Parathyroid adenoma (tissue), 2 donors: ENCODE results near the gene SERPINE3.

ENCODE experiments used
- H2AFZ ChIP-seq: fragments of 300-600 bp; sonication (generic); one replicate; pipeline ENCODE4 v1.7.0; 2017; ENCODE audit warnings: antibody characterized with exemption, mild to moderate bottlenecking
- H3K27ac ChIP-seq: fragments of 300-600 bp; sonication (generic); one replicate; pipeline ENCODE4 v1.7.0; 2017
- H3K27me3 ChIP-seq: fragments of 300-600 bp; sonication (generic); one replicate; pipeline ENCODE4 v1.7.0; 2017; ENCODE audit warnings: low read length; ENCODE audit not compliant: control insufficient read depth, insufficient read depth
- H3K36me3 ChIP-seq: fragments of 300-600 bp; sonication (generic); one replicate; pipeline ENCODE4 v1.7.0; 2017; ENCODE audit warnings: low read length; ENCODE audit not compliant: control insufficient read depth, insufficient read depth
- H3K4me1 ChIP-seq: fragments of 300-600 bp; sonication (generic); one replicate; pipeline ENCODE4 v1.7.0; 2017; ENCODE audit warnings: control low read depth
- H3K4me2 ChIP-seq: fragments of 300-600 bp; sonication (generic); one replicate; pipeline ENCODE4 v1.7.0; 2017; ENCODE audit warnings: low read length
- H3K4me3 ChIP-seq: fragments of 300-600 bp; sonication (generic); one replicate; pipeline ENCODE4 v1.7.0; 2017; ENCODE audit warnings: low read depth, low read length
- H3K79me2 ChIP-seq: fragments of 300-600 bp; sonication (generic); one replicate; pipeline ENCODE4 v1.7.0; 2017; ENCODE audit warnings: control low read depth
- H3K9ac ChIP-seq: fragments of 300-600 bp; sonication (generic); one replicate; pipeline ENCODE4 v1.7.0; 2017; ENCODE audit warnings: mild to moderate bottlenecking
- H3K9me3 ChIP-seq: fragments of 300-600 bp; sonication (generic); one replicate; pipeline ENCODE4 v1.7.0; 2017; ENCODE audit warnings: low read length; ENCODE audit not compliant: control insufficient read depth
- TF ChIP-seq, protein P1 (sequence below): fragments of 300-600 bp; sonication (generic); IDR thresholded peaks from one replicate; pipeline ENCODE4 v1.7.0; 2017; ENCODE audit warnings: antibody characterized with exemption, mild to moderate bottlenecking
- donor health status: primary hyperparathyroidism.

SERPINE3 gene

DNA sequence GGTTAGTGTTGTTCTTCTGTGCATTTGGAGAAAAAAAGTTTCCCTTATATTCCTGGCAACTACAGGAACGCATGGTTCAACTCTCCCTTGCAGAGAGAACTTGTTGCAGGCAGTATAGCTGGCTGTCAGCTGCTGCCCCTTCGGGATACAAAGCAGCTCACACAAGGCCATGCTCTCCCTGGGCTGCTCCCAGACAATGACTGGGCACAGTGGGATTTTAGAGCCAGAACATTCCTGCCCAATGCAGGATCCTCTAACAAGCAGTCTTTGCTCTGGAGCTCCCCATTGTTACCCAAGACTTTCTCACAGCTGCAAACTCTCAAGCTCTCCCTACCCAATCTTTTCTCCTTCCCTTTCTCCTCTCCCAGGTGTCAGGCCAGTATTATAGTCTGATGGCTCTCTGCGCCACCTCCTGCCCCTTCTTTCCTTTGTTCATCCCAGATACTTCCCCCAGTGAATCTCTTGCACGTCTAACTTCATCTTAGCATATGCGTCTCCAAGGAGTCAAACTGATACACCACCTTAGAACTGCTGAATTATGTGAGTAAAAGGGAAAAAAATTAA is 27.5 kb upstream of the SERPINE3 start:
- Histone ChIP-seq H2AFZ (no peak overlapping the region), H3K27me3 (no peaks in the 10 kb centered on the region), H3K9ac (no peak overlapping the region), H3K4me3 (no peak overlapping the region), H3K9me3 (no peaks in the 10 kb centered on the region), H3K36me3 (no peaks in the 10 kb centered on the region), H3K4me2 (no peak overlapping the region), H3K79me2 (no peaks in the 10 kb centered on the region), H3K4me1 (no peaks in the 10 kb centered on the region), H3K27ac (no peak overlapping the region)
- TF ChIP-seq, protein P1, sequence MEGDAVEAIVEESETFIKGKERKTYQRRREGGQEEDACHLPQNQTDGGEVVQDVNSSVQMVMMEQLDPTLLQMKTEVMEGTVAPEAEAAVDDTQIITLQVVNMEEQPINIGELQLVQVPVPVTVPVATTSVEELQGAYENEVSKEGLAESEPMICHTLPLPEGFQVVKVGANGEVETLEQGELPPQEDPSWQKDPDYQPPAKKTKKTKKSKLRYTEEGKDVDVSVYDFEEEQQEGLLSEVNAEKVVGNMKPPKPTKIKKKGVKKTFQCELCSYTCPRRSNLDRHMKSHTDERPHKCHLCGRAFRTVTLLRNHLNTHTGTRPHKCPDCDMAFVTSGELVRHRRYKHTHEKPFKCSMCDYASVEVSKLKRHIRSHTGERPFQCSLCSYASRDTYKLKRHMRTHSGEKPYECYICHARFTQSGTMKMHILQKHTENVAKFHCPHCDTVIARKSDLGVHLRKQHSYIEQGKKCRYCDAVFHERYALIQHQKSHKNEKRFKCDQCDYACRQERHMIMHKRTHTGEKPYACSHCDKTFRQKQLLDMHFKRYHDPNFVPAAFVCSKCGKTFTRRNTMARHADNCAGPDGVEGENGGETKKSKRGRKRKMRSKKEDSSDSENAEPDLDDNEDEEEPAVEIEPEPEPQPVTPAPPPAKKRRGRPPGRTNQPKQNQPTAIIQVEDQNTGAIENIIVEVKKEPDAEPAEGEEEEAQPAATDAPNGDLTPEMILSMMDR = no peak

DNA sequence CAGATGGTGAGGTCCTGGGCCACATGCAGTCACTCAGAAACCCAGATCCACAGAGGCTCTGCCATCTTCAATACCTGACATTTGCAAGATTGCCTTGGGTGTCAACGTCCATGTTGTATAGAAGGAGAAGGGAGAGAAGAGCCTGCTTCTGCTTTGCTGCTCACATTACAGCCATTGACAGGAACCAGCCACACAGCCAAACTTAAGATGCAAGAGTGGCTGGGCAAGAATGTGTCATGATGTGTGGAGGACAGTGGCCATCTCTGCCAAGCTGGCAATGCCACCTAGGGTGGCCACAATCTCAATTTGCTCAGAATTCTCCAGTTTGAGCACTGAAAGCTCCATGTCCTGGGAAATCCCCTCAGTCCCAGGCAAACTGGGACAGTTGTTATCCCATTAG is 25.9 kb upstream of the SERPINE3 start:
- no peak overlapping the region for H3K27ac ChIP-seq

DNA sequence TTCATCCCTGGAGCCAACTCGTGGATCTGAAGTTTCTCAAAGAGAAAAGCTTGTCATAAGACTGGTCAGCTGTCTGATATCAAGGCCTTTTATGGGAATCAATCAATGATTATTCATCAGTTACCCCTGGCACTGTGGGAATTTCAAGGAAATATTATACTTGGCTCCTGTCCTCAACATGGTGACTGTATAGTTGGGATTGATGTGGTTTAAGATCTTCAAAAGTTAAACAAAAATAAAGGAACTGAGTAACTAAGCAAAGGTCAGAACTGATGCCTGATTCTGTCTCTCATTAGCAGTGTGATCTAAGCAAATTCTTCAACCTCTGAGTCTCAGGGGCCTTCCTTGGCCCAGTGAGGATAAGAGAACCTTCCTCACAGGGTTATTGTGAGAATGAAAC is 22.2 kb upstream of the SERPINE3 start:
- no peak overlapping the region for H2AFZ ChIP-seq
- H3K4me3 ChIP-seq = no peak overlapping the region
- no peak overlapping the region for H3K4me2 ChIP-seq
- no peaks in the 10 kb centered on the region for H3K36me3 ChIP-seq
- H3K9me3 ChIP-seq = no peaks in the 10 kb centered on the region
- peaks cover 2% of the 10 kb centered on the region for H3K4me1 ChIP-seq
- no peaks in the 10 kb centered on the region for H3K79me2 ChIP-seq
- no peak overlapping the region for H3K27ac ChIP-seq
- no peaks in the 10 kb centered on the region for H3K27me3 ChIP-seq
- TF ChIP-seq, protein P1 = no peak
- no peak overlapping the region for H3K9ac ChIP-seq

More for the DNA sequence above, 25.9 kb upstream of the SERPINE3 start:
- no peaks in the 10 kb centered on the region for H3K4me1 ChIP-seq
- TF ChIP-seq, protein P1 = no peak
- H3K9me3 ChIP-seq = no peaks in the 10 kb centered on the region
- no peak overlapping the region for H3K4me3 ChIP-seq
- no peak overlapping the region for H3K4me2 ChIP-seq
- H3K27me3 ChIP-seq = no peaks in the 10 kb centered on the region
- H3K9ac ChIP-seq = no peak overlapping the region
- no peaks in the 10 kb centered on the region for H3K36me3 ChIP-seq
- H2AFZ ChIP-seq = no peak overlapping the region
- H3K79me2 ChIP-seq = no peaks in the 10 kb centered on the region

DNA sequence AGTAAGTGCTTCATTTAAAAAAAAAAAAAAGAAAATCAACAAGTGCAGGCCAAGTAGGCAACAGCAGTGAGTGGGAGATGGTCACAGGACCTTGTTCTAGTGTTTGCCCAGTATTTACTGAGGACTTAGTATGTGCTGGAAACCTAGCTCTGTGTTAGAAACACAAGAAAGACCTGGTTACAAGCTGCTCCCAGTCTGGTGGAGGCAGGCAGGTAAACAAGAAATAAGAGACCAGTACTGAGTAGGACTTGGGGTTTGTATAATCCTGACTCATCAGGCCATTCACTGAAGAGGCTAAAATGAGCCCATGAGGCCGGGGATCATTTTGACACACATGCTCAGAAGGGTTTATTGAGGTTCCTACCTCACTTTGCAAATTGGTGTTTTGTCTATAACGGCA is 21.5 kb upstream of the SERPINE3 start:
- Histone ChIP-seq H3K79me2 (no peaks in the 10 kb centered on the region), H3K9ac (no peak overlapping the region), H3K27me3 (no peaks in the 10 kb centered on the region), H3K4me3 (no peak overlapping the region), H3K27ac (no peak overlapping the region), H3K4me1 (peaks cover 2% of the 10 kb centered on the region), H3K36me3 (no peaks in the 10 kb centered on the region), H3K4me2 (no peak overlapping the region), H3K9me3 (no peaks in the 10 kb centered on the region), H2AFZ (no peak overlapping the region)
- TF ChIP-seq, protein P1 = no peak

DNA sequence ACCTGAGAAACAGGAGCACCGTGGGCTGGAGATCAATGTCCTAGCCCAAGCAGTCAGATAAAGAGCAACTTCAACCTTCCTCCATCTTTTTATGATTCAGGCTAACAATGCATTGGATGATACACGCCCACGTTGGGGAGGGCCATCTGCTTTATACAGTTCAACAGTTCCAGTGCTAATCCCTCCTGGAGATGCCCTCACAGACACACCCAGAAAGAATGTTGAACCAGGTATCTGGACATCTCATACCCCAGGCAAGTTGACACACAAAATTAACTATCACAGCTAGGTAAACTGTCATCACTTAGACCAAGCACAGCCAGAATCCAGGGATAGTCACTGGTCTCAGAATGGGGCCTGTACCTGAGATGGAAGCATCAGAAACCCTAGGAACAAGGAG is 20.6 kb upstream of the SERPINE3 start:
- Histone ChIP-seq H3K9ac (no peak overlapping the region), H3K4me3 (no peak overlapping the region), H3K4me2 (no peak overlapping the region), H2AFZ (no peak overlapping the region), H3K79me2 (no peaks in the 10 kb centered on the region), H3K9me3 (no peaks in the 10 kb centered on the region), H3K36me3 (no peaks in the 10 kb centered on the region), H3K27ac (no peak overlapping the region), H3K27me3 (no peaks in the 10 kb centered on the region), H3K4me1 (peaks cover 2% of the 10 kb centered on the region)
- TF ChIP-seq, protein P1 = no peak
